22Rv1 (cell line): ENCODE measurements around the gene TEX26.

Experiments
- ZFX ChIP-seq: fragments of 450-650 bp; IDR thresholded peaks from 2 replicates; pipeline ENCODE4 v1.6.1; 2017; ENCODE audit warnings: antibody characterized with exemption, borderline replicate concordance
- TF ChIP-seq, protein P1 (sequence below): fragments of 450-650 bp; IDR thresholded peaks from 2 replicates; pipeline ENCODE4 v1.5.1; 2017; ENCODE audit warnings: mild to moderate bottlenecking

DNA sequence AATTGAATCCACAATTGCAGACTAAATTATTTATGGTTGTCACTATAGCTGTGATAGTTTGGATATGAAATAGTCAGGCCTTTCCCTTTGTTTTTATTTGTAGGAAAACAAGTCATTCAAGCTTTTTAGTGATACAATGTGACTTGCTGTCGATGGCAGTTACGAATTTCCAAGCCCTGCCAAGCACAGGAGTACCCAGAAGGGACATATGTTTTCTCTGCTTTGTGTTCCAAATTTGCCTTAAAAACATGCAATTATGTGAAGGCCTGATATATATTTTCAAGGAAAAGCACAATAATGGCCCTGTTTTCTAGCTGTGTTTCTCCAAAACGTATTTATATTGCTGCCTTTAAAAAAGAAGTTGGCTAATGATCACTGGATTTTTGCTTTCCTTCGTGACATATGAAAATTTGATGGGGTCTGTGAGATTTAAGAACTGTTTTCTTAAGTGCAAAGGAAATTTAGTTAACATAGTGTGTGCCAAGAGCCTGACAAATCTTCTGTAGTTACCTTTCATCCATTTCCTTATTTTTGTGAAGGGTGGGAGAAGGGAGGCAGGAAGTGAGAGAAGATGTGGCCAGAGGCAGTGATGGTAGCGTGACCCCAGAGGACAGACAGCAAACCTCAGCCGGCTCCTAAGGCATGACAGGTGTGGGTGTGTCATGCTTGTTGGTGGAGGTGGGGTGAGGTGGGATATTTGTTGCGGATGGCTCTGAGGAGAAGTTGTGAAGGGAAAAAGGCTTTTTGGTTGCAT lies 79.6 kb downstream of the TEX26 start:
- TF ChIP-seq, protein P1, sequence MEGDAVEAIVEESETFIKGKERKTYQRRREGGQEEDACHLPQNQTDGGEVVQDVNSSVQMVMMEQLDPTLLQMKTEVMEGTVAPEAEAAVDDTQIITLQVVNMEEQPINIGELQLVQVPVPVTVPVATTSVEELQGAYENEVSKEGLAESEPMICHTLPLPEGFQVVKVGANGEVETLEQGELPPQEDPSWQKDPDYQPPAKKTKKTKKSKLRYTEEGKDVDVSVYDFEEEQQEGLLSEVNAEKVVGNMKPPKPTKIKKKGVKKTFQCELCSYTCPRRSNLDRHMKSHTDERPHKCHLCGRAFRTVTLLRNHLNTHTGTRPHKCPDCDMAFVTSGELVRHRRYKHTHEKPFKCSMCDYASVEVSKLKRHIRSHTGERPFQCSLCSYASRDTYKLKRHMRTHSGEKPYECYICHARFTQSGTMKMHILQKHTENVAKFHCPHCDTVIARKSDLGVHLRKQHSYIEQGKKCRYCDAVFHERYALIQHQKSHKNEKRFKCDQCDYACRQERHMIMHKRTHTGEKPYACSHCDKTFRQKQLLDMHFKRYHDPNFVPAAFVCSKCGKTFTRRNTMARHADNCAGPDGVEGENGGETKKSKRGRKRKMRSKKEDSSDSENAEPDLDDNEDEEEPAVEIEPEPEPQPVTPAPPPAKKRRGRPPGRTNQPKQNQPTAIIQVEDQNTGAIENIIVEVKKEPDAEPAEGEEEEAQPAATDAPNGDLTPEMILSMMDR, result no peak
- TF ChIP-seq ZFX, result no peak
